HUDEP-2 (cell line): ENCODE data around the gene RAB5A.
"Not testable (repeated sequence)": the region's sequence is repeated elsewhere in the genome, so short reads cannot be mapped to it uniquely, and the experiment has no call there.

Experiments used
- DNase-seq, 76 experiments: peaks; one replicate each; lab custom pipeline; 2025; ENCODE audit not compliant: unreplicated experiment in 76 of 76; lab: John Stamatoyannopoulos, UW

The RAB5A gene

GRCh38 chr3:19946832-19947548 is at the start of gene RAB5A:
RAB5A (plus strand) TSS chr3:19947097; CDS start chr3:19950899, 3,802 bp downstream.
- peak in 75 of 76 experiments; percentile 51 to 98 (median 95) for DNase-seq

GRCh38 chr3:19898721-19899120 is 48.2 kb upstream of the RAB5A start:
- DNase-seq, result no peak

GRCh38 chr3:19899264-19899663 is 47.6 kb upstream of the RAB5A start:
- DNase-seq, result no peak

- DNase-seq, result not testable (repeated sequence)
Measured at GRCh38 chr3:19899833-19900232, 47.1 kb upstream of the RAB5A start.

GRCh38 chr3:19901337-19901736 is 45.6 kb upstream of the RAB5A start:
- DNase-seq, result no peak

GRCh38 chr3:19901918-19902317 is 45.0 kb upstream of the RAB5A start:
- peak in 19 of 76 experiments; percentile 1 to 60 (median 23) for DNase-seq

GRCh38 chr3:19903649-19904048 is 43.2 kb upstream of the RAB5A start:
- DNase-seq, result no peak

- no peak for DNase-seq
Measured at GRCh38 chr3:19907523-19907922, 39.4 kb upstream of the RAB5A start.

GRCh38 chr3:19911452-19911851 is 35.4 kb upstream of the RAB5A start:
- DNase-seq, result no peak

- no peak for DNase-seq
Measured at GRCh38 chr3:19917167-19917566, 29.7 kb upstream of the RAB5A start.

GRCh38 chr3:19920401-19921080 is 26.4 kb upstream of the RAB5A start:
- no peak for DNase-seq

GRCh38 chr3:19931180-19931692 is 15.7 kb upstream of the RAB5A start:
- peak in 2 of 76 experiments; percentile 3 to 7 for DNase-seq

GRCh38 chr3:19931767-19932188 is 15.1 kb upstream of the RAB5A start:
- DNase-seq, result peak in 10 of 76 experiments; percentile 3 to 52 (median 28)

GRCh38 chr3:19932422-19932821 is 14.5 kb upstream of the RAB5A start:
- no peak for DNase-seq

GRCh38 chr3:19934098-19934566 is 12.8 kb upstream of the RAB5A start, which contains the start of gene EFHB:
EFHB (minus strand) TSS chr3:19934217; CDS start chr3:19934018, 199 bp downstream.
- DNase-seq, result peak in 53 of 76 experiments; percentile 4 to 68 (median 29)

- peak in 51 of 76 experiments; percentile 3 to 90 (median 63) for DNase-seq
Measured at GRCh38 chr3:19937459-19938294, 9.2 kb upstream of the RAB5A start.

- DNase-seq, result no peak
Measured at GRCh38 chr3:19938295-19938627, 8.6 kb upstream of the RAB5A start.

- no peak for DNase-seq
Measured at GRCh38 chr3:19940643-19941042, 6.3 kb upstream of the RAB5A start.

GRCh38 chr3:19945534-19945933 is 1.4 kb upstream of the RAB5A start:
- DNase-seq, result no peak

- DNase-seq, result peak in 2 of 76 experiments; percentile 29 to 46
Measured at GRCh38 chr3:19945969-19946831, 697 bp upstream of the RAB5A start.
